Stimulated activated CD4-positive, alpha-beta T cell treated with anti-CD3 and anti-CD28 coated beads, TNF-alpha, amount 100 ng/mL, for 1 hour (primary cell): Measurements from ENCODE around the gene PPP2R5D.

ENCODE experiments used
- DNase-seq, 3 donors: peaks; one replicate each; pipeline ENCODE4 v3.0.0-alpha.2; 2020; ENCODE audit warnings: low read depth in 3 of 3, low spot score in 1 of 3

The PPP2R5D gene

GRCh38 chr6:43053545-43054205, 69.3 kb downstream of the PPP2R5D start, which contains the start of gene CUL7:
Gene CUL7, minus strand, starts transcription at chr6:43053851. Its CDS starts 1,063 bp downstream, at chr6:43052788.
- DNase-seq: peak; percentile 66 to 82 (median 79)

GRCh38 chr6:43054206-43054943, 70.0 kb downstream of the PPP2R5D start:
- DNase-seq: no peak

DNA sequence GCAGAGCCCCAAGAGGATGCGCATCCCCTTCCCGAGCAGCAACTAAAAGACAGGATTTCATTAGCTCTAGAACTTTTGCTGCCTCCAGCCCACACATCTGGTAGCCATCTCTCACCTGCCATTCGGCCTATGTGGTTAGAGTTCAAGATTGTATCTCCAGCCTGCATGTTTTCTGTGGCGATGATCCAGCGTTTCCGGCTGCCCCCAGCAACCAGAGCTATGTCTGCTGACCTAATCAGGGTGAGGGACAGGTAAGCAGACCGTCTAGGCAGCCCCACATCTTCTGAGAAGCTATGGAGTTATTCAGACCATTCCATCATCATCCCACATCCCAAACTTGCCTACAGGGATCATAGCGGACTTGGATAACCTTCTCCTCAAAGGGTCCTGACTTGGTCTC, 71.6 kb downstream of the PPP2R5D start:
- no peak for DNase-seq

GRCh38 chr6:43058531-43058930, 74.2 kb downstream of the PPP2R5D start:
- DNase-seq: no peak

GRCh38 chr6:43059168-43060033, 75.0 kb downstream of the PPP2R5D start, which contains the start of the genes KLC4 and MRPL2:
Gene KLC4, plus strand, starts transcription at chr6:43059631. Its CDS starts 1,705 bp downstream, at chr6:43061336.
Gene MRPL2, minus strand, starts transcription at chr6:43059434. Its CDS starts 53 bp downstream, at chr6:43059381.
- peak; percentile 88 to 93 (median 90) for DNase-seq

DNA sequence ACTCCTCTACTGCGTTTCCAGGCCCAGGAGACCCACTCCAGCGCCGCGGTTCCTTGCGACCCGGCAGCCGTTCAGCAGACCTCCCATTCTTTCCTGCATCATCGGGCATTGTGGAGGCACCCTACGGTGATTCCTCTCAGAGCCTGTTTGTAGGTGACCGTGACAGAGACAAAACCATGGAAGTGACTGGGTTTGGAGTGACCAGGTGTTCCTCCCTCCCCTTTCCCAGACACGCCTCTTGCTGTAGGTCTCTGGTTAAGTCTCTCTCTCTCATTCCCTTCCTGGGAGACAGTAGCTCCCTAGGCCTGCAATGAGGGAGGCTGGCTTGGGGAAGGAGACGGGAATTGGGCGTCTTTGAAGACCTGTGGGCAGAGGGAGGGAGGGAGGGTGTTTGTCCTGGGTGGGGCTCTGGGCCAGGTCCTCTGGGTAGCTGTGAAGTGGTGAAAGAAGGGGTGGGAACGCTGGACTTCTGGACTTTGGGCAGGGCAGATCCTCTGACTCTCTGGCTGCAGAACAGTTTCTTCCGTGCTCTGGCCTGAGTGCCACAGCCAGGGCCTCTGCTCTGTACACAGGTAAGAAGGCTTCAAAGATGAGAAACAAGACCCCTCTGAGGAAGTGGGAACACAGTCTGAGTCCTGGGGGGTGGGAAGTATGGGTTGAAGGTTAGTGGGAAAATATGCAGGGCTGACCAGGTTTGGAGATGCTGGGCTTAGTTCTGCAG, 75.8 kb downstream of the PPP2R5D start:
- DNase-seq: no peak

DNA sequence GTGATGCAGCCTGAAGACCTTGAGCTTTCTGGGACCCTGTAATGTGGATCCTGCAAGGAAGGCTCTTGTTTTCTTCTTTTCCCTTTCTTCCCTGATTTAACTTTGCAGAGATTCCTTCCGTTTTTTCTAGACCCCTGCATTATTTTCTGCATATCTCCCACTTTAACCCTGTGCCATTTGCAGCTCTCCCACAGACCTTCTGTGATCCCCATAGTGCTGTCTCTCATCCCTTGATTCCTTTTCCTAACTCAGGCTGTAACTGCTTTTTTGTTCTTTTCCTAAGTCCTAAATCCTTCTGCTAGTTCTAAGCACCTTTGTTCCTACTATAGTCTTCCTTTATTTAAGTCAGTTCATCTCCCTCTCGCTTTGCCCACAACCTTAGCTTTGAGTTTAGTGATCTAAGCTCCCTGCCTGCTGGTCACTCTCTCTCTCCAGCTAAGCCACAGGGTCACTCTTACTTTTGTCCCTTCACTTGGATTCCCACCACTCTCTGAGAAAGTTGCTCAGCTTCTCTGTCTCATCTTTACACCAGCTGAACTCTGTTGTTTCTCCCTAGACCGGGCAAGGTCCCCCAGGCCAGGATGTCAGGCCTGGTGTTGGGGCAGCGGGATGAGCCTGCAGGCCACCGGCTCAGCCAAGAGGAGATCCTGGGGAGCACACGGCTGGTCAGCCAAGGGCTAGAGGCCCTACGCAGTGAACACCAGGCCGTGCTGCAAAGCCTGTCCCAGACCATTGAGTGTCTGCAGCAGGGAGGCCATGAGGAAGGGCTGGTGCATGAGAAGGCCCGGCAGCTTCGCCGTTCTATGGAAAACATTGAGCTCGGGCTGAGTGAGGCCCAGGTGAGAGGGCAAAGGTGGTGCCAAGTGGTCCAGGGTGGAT, 76.6 kb downstream of the PPP2R5D start:
- no peak for DNase-seq

- DNase-seq: no peak
Observed at GRCh38 chr6:43061861-43062260, 77.5 kb downstream of the PPP2R5D start.
